PC-9 (cell line): ENCODE data around the gene C10orf143. TPM values are rescaled to one million over a fixed set of nuclear protein-coding genes. Genes with fewer than 3 reads are reported as not detected.

Source experiments
- BruUV-seq: library from RNA; stranded (reverse); fragments of 400-500 nt; replicated peaks from 2 replicates; lab custom pipeline; 2021; lab: Mats Ljungman, UMichigan
- CTCF ChIA-PET: fragments of 300-600 bp; sonication (Branson Sonifier 250); formaldehyde crosslinking; loops from one replicate; lab custom pipeline; 2022; ENCODE audit warnings: antibody characterized with exemption; lab: Charles Lee
- POLR2A ChIA-PET: fragments of 300-600 bp; sonication (Branson Sonifier 250); formaldehyde crosslinking; loops from one replicate; lab custom pipeline; 2022; ENCODE audit warnings: antibody characterized with exemption; ENCODE audit not compliant: unreplicated experiment; lab: Charles Lee
- DNase-seq, 2 experiments: peaks; one replicate each; pipeline versions ENCODE4 v3.0.0 to v3.0.0-alpha.2; 2015 to 2022; ENCODE audit warnings: mixed read lengths in 1 of 2
- H2AFZ ChIP-seq: fragments of 200-600 bp; sonication (generic); 2 replicates; pipeline ENCODE4 v1.8.1; 2017; ENCODE audit warnings: antibody characterized with exemption
- H3F3A ChIP-seq: fragments of 200-600 bp; sonication (generic); 2 replicates; pipeline ENCODE4 v1.8.1; 2017; ENCODE audit warnings: antibody characterized with exemption, mild to moderate bottlenecking, low read depth; ENCODE audit not compliant: insufficient read depth
- H3K27ac ChIP-seq: fragments of 200-600 bp; sonication (generic); 2 replicates; pipeline ENCODE4 v1.6.1; 2016; ENCODE audit warnings: mixed run types
- H3K27me3 ChIP-seq: fragments of 200-600 bp; sonication (generic); 2 replicates; pipeline ENCODE4 v1.6.1; 2016; ENCODE audit warnings: low read depth, mixed run types; ENCODE audit not compliant: insufficient read depth
- H3K36me3 ChIP-seq: fragments of 200-600 bp; sonication (generic); 2 replicates; pipeline ENCODE4 v1.6.1; 2016; ENCODE audit warnings: low read depth, mixed run types
- H3K4me1 ChIP-seq: fragments of 200-600 bp; sonication (generic); replicated peaks from 2 replicates; pipeline ENCODE4 v1.6.1; 2016; ENCODE audit warnings: mixed run types; ENCODE audit not compliant: insufficient read depth
- H3K4me2 ChIP-seq: fragments of 200-600 bp; sonication (generic); 2 replicates; pipeline ENCODE4 v1.6.1; 2017; ENCODE audit warnings: mixed run types
- H3K4me3 ChIP-seq: fragments of 200-600 bp; sonication (generic); 2 replicates; pipeline ENCODE4 v1.6.1; 2016; ENCODE audit warnings: mixed run types
- H3K79me2 ChIP-seq: fragments of 200-600 bp; sonication (generic); 2 replicates; pipeline ENCODE4 v1.6.1; 2017; ENCODE audit warnings: low read depth, mixed run types
- H3K9me2 ChIP-seq: fragments of 200-600 bp; sonication (generic); 2 replicates; pipeline ENCODE4 v1.8.1; 2017; ENCODE audit warnings: mild to moderate bottlenecking; ENCODE audit not compliant: insufficient read depth
- H3K9me3 ChIP-seq: fragments of 200-600 bp; sonication (generic); 2 replicates; pipeline ENCODE4 v1.8.1; 2016; ENCODE audit warnings: low read depth; ENCODE audit not compliant: insufficient read depth
- H4K20me1 ChIP-seq: fragments of 200-600 bp; sonication (generic); 2 replicates; pipeline ENCODE4 v1.8.1; 2017; ENCODE audit not compliant: insufficient read depth
- EZH2 ChIP-seq: fragments of 200-600 bp; sonication (generic); IDR thresholded peaks from 2 replicates; pipeline ENCODE4 v1.8.0; 2017; ENCODE audit warnings: antibody characterized with exemption, low read depth
- intact Hi-C: fragments of 100-400 bp; cut with micrococcal nuclease; formaldehyde crosslinking; loops from one replicate; pipeline ENCODE4 v1.10.0; 2022; ENCODE audit not compliant: unreplicated experiment
- total RNA-seq: library from RNA; stranded (reverse); gene quantifications from 2 replicates; pipeline ENCODE4 v1.2.3, GENCODE V29; 2021
- TF ChIP-seq, protein P1 (sequence below): fragments of 200-600 bp; sonication (generic); conservative IDR thresholded peaks from 2 replicates; pipeline ENCODE4 v1.6.1; 2017; ENCODE audit warnings: mixed run types, antibody characterized with exemption, mild to moderate bottlenecking, moderate library complexity

Gene C10orf143
- total RNA-seq, 1 experiment from 2014 or later: 2.8 TPM

DNA sequence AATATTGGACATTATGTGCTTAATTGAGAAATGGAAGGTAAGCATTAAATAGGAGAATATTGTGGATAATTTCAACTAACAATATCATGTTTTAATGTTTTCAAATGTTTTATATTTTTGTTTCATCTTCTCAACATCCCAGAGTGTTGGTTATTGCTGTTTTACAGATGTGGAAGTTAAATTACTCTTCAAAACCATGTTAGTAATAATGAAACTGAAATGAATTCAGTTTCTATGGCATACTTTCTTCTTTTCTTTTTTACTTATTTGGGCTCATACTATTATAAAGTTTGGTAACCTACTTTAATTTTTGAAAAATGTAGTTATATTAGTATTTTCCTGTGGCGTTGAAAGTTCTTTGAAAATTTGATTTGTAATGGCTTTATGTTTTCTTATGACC is 29.8 kb upstream of the C10orf143 start:
- Histone ChIP-seq H4K20me1 (no peaks in the 10 kb centered on the region), H3K36me3 (no peaks in the 10 kb centered on the region), H3F3A (no peaks in the 10 kb centered on the region), H3K9me3 (no peaks in the 10 kb centered on the region), H3K27me3 (no peaks in the 10 kb centered on the region), H3K4me3 (no peak overlapping the region), H3K4me1 (no peaks in the 10 kb centered on the region), H3K4me2 (no peak overlapping the region), H3K27ac (no peak overlapping the region), H2AFZ (no peak overlapping the region), H3K9me2 (no peaks in the 10 kb centered on the region), H3K79me2 (peaks cover 38% of the 10 kb centered on the region)
- POLR2A ChIA-PET: no interaction called here
- intact Hi-C loops: no loop called here
- DNase-seq: no peak
- no TSS peak for BruUV-seq
- no peak for TF ChIP-seq EZH2
- TF ChIP-seq, protein P1, sequence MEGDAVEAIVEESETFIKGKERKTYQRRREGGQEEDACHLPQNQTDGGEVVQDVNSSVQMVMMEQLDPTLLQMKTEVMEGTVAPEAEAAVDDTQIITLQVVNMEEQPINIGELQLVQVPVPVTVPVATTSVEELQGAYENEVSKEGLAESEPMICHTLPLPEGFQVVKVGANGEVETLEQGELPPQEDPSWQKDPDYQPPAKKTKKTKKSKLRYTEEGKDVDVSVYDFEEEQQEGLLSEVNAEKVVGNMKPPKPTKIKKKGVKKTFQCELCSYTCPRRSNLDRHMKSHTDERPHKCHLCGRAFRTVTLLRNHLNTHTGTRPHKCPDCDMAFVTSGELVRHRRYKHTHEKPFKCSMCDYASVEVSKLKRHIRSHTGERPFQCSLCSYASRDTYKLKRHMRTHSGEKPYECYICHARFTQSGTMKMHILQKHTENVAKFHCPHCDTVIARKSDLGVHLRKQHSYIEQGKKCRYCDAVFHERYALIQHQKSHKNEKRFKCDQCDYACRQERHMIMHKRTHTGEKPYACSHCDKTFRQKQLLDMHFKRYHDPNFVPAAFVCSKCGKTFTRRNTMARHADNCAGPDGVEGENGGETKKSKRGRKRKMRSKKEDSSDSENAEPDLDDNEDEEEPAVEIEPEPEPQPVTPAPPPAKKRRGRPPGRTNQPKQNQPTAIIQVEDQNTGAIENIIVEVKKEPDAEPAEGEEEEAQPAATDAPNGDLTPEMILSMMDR: no peak
- CTCF ChIA-PET: no interaction called here

DNA sequence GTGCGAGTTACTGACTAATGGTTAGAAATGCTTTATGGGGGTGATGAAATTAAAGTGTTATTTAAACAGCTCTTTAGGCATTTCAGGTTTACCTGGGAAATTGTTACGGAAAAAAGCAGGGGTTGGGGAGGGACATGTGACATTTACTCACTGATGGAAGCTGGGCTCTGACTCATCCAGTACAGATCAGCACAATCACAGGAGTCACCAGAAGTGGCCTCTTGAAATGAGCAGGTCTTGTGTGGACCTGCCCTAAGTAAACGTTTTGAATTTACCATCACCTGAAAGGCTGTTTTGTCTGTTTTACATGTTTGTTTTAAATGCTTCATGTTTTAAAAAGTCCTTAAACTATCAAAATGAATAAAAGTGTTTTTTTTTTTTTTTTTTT is 27.8 kb upstream of the C10orf143 start:
- ChIA-PET CTCF (interaction anchor here (0.6 kb wide), 1 partner anchor 28 kb away, joined by 3 read pairs; the partner anchor contains the start of gene C10orf143), POLR2A (interaction anchor here (0.6 to 1.4 kb wide), 4 partner anchors 27 to 1907 kb away, joined by 3 to 5 read pairs (median 4); partner anchors contain the start of gene C10orf143)
- DNase-seq: peak; percentile 34 to 66
- no peaks in the 10 kb centered on the region for H3K36me3 ChIP-seq
- no peak for TF ChIP-seq EZH2
- TF ChIP-seq, protein P1: no peak
- H3K4me1 ChIP-seq: no peaks in the 10 kb centered on the region
- H3F3A ChIP-seq: no peaks in the 10 kb centered on the region
- intact Hi-C loops: no loop called here
- no peaks in the 10 kb centered on the region for H4K20me1 ChIP-seq
- peak overlapping the region; percentile 56; the same call in 1 of the 2 replicates for H3K4me3 ChIP-seq
- peak overlapping the region; percentile 44; the same call in 1 of the 2 replicates for H3K27ac ChIP-seq
- H3K79me2 ChIP-seq: peaks cover 35% of the 10 kb centered on the region
- H3K9me3 ChIP-seq: no peaks in the 10 kb centered on the region
- no peaks in the 10 kb centered on the region for H3K9me2 ChIP-seq
- H3K27me3 ChIP-seq: no peaks in the 10 kb centered on the region
- BruUV-seq: no TSS peak
- H2AFZ ChIP-seq: no peak overlapping the region
- peak overlapping the region; percentile 71 for H3K4me2 ChIP-seq

DNA sequence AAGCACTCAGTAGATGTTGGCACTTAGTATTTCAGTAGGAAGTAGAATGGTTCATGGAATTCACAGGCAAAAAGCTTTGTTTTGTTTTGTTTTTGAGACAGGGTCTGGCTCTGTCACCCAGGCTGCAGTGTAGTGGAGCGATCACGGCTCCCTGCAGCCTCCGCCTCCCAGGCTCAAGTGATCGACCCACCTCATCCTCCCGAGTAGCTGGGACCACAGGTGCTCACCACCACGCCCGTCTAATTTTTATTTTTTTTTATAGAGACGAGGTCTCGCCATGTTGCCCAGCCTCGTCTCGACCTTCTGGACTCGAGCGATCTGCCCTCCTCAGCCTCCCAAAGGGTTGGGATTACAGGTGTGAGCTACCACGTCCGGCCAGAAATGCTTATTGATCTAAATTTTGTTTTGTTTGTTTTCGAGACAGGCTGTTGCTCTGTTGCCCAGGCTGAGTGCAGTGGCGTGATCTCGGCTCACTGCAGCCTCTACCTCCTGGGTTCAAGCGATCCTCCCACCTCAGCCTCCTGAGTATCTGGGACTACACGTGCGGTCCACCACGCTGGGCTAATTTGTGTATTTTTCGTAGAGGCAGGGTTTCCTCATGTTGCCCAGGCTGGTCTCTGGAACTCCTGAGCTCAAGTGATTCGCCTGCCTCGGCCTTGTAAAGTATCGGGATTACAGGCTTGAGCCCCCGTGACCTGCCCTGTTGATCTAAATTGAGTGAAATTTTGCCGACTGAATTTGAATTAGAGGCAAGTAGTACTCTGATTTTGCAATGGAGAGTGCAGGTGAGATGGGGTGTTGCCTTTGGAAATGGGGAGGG is 27.2 kb upstream of the C10orf143 start:
- Histone ChIP-seq H4K20me1 (no peaks in the 10 kb centered on the region), H3K4me1 (no peaks in the 10 kb centered on the region), H3K4me2 (peak overlapping the region; percentile 71), H3K36me3 (no peaks in the 10 kb centered on the region), H3K27me3 (no peaks in the 10 kb centered on the region), H3K79me2 (peaks cover 35% of the 10 kb centered on the region), H3K27ac (peak overlapping the region; percentile 44; the same call in 1 of the 2 replicates), H2AFZ (no peak overlapping the region), H3K9me2 (no peaks in the 10 kb centered on the region), H3K9me3 (no peaks in the 10 kb centered on the region), H3K4me3 (peak overlapping the region; percentile 56; the same call in 1 of the 2 replicates), H3F3A (no peaks in the 10 kb centered on the region)
- DNase-seq: no peak
- ChIA-PET CTCF (interaction anchor here (0.6 kb wide), 2 partner anchors 13 to 27 kb away, joined by 3 to 13 read pairs; partner anchors contain the start of gene C10orf143), POLR2A (interaction anchor here (0.6 to 1.4 kb wide), 3 partner anchors 26 to 33 kb away, joined by 3 to 5 read pairs (median 4); partner anchors contain the start of gene C10orf143)
- TF ChIP-seq EZH2: no peak
- TF ChIP-seq, protein P1: no peak
- intact Hi-C loops: no loop called here
- BruUV-seq: no TSS peak
